ENCODE measurements around the gene RNF213. TPM values are rescaled to one million over a fixed set of nuclear protein-coding genes. Genes with fewer than 3 reads are reported as not detected.
"Not testable (repeated sequence)": the region's sequence is repeated elsewhere in the genome, so short reads cannot be mapped to it uniquely, and the experiment has no call there.

RNF213 gene
- total RNA-seq, 4 donors from 2014 or later = 90.5 to 186 (median 142) TPM

GRCh38 chr17:80294653-80295052 is 34.0 kb downstream of the RNF213 start:
- DNase-seq = no peak
- no peaks in the 10 kb centered on the region for H3K36me3 ChIP-seq
- no peak for TF ChIP-seq CTCF (IDR thresholded peaks at IDR 0.05)
- TF ChIP-seq POLR2A (IDR thresholded peaks at IDR 0.05) = no peak
- H3K27ac ChIP-seq = no peak overlapping the region
- intact Hi-C loops (cut with DNase I; ENCODE audit: low total_unique reads) = no loop called here
- no peak overlapping the region for H3K4me3 ChIP-seq
- H3K27me3 ChIP-seq = no peaks in the 10 kb centered on the region
- no peaks in the 10 kb centered on the region for H3K9me3 ChIP-seq
- H3K4me1 ChIP-seq = no peaks in the 10 kb centered on the region

GRCh38 chr17:80295146-80295545 is 34.5 kb downstream of the RNF213 start:
- intact Hi-C loops (cut with DNase I; ENCODE audit: low total_unique reads) = no loop called here
- Histone ChIP-seq H3K36me3 (no peaks in the 10 kb centered on the region), H3K9me3 (no peaks in the 10 kb centered on the region), H3K4me1 (no peaks in the 10 kb centered on the region), H3K27ac (no peak overlapping the region), H3K4me3 (no peak overlapping the region), H3K27me3 (no peaks in the 10 kb centered on the region)
- DNase-seq = no peak
- TF ChIP-seq POLR2A (IDR thresholded peaks at IDR 0.05) (no peak), CTCF (IDR thresholded peaks at IDR 0.05) (no peak)

- TF ChIP-seq POLR2A (IDR thresholded peaks at IDR 0.05) (no peak), CTCF (IDR thresholded peaks at IDR 0.05) (no peak)
- Histone ChIP-seq H3K9me3 (no peaks in the 10 kb centered on the region), H3K27me3 (no peaks in the 10 kb centered on the region), H3K27ac (no peak overlapping the region), H3K4me1 (no peaks in the 10 kb centered on the region), H3K4me3 (no peak overlapping the region), H3K36me3 (no peaks in the 10 kb centered on the region)
- intact Hi-C loops (cut with DNase I; ENCODE audit: low total_unique reads) = no loop called here
- DNase-seq = no peak
Measured at GRCh38 chr17:80295559-80295958, 34.9 kb downstream of the RNF213 start.

- no peaks in the 10 kb centered on the region for H3K36me3 ChIP-seq
- TF ChIP-seq POLR2A (IDR thresholded peaks at IDR 0.05) = no peak
- no peak for TF ChIP-seq CTCF (IDR thresholded peaks at IDR 0.05)
Measured at GRCh38 chr17:80296221-80296620, 35.6 kb downstream of the RNF213 start.

GRCh38 chr17:80297996-80298560 is 37.4 kb downstream of the RNF213 start:
- no peak for TF ChIP-seq CTCF (IDR thresholded peaks at IDR 0.05)
- TF ChIP-seq POLR2A (IDR thresholded peaks at IDR 0.05) = no peak
- H3K27ac ChIP-seq = no peak overlapping the region
- H3K4me3 ChIP-seq = no peak overlapping the region
- no peaks in the 10 kb centered on the region for H3K36me3 ChIP-seq
- H3K9me3 ChIP-seq = peaks cover 0 to under 1% of the 10 kb centered on the region in 2 donors
- no peaks in the 10 kb centered on the region for H3K4me1 ChIP-seq
- DNase-seq = no peak
- intact Hi-C loops (cut with DNase I; ENCODE audit: low total_unique reads) = no loop called here
- H3K27me3 ChIP-seq = no peaks in the 10 kb centered on the region

More at GRCh38 chr17:80296221-80296620, 35.6 kb downstream of the RNF213 start:
- Histone ChIP-seq H3K4me3 (no peak overlapping the region), H3K27me3 (no peaks in the 10 kb centered on the region), H3K9me3 (no peaks in the 10 kb centered on the region), H3K27ac (no peak overlapping the region), H3K4me1 (no peaks in the 10 kb centered on the region)
- no peak for DNase-seq
- intact Hi-C loops (cut with DNase I; ENCODE audit: low total_unique reads) = no loop called here

- intact Hi-C loops (cut with DNase I; ENCODE audit: low total_unique reads); H3K27me3 ChIP-seq; H3K4me1 ChIP-seq; H3K4me3 ChIP-seq; H3K36me3 ChIP-seq; H3K27ac ChIP-seq; DNase-seq: not testable (repeated sequence)
- H3K9me3 ChIP-seq = peaks cover 0 to 12% of the 10 kb centered on the region in 2 donors
Measured at GRCh38 chr17:80299350-80300100, 38.9 kb downstream of the RNF213 start.

GRCh38 chr17:80300756-80301155 is 40.1 kb downstream of the RNF213 start:
- H3K27ac ChIP-seq; intact Hi-C loops (cut with DNase I; ENCODE audit: low total_unique reads); H3K4me3 ChIP-seq; DNase-seq; H3K27me3 ChIP-seq; H3K4me1 ChIP-seq; H3K36me3 ChIP-seq: not testable (repeated sequence)
- H3K9me3 ChIP-seq = peaks cover 0 to 12% of the 10 kb centered on the region in 2 donors
